Measurements from ENCODE around the gene CD300LD.

DNA sequence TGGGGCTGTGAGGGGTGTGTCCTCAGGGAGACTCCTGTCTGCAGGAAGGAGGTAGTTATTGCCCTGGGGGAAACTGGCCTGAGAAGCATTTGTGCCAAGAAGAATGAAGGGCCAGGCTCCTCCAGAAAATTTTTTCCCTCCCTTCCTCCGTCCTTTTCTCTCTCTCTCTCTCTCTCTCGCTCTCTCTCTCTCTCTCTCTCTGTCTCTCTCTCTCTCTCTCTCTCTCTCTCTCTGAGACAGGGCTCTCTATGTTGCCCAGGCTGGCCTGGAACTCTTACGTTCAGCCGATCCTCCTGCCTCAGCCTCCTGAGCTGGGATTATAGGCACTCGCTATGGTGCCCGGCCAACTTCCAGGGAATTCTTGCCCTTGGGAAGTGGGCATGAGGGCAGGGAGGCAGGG, 20.0 kb upstream of the CD300LD start:
- TF ChIP-seq EZH2 (IDR thresholded peaks at IDR 0.05; ENCODE audit: borderline replicate concordance, low read depth, low read length, poor library complexity, severe bottlenecking) (no peak), CTCF (conservative IDR thresholded peaks at IDR 0.05; ENCODE audit: low read depth, low read length) (no peak)

Measured in A673 (cell line).